ENCODE results near the gene WDR38.

The WDR38 gene

GRCh38 chr9:124852121-124852828 is 985 bp upstream of the WDR38 start:
- Histone ChIP-seq H3K27me3 (ENCODE audit: control insufficient read depth in 1 of 2, insufficient read depth in 1 of 2, low read length in 2 of 2) (peaks cover 0 to 13% of the 10 kb centered on the region in 2 experiments), H2BK15ac (ENCODE audit: low read depth, poor library complexity, severe bottlenecking) (no peak overlapping the region), H3K9ac (ENCODE audit: low read length) (peak overlapping the region; percentile 78), H3K4ac (ENCODE audit: low read depth in 1 of 2, low read length in 2 of 2) (no peak overlapping the region), H3K23ac (ENCODE audit: low read length in 2 of 2) (no peak overlapping the region), H3K4me2 (ENCODE audit: low read length, poor library complexity, severe bottlenecking) (peak overlapping the region; percentile 88), H2BK12ac (ENCODE audit: low read length in 2 of 2) (peak overlapping the region in 1 of 2 experiments; percentile 6), H3K79me1 (replicated peaks; ENCODE audit: low read length, poor library complexity, severe bottlenecking) (no peaks in the 10 kb centered on the region), H2BK5ac (ENCODE audit: low read depth, low read length, poor library complexity, severe bottlenecking) (no peak overlapping the region), H3K18ac (ENCODE audit: low read depth in 1 of 2, low read length in 2 of 2) (peak overlapping the region in 1 of 2 experiments; percentile 71), H3K36me3 (ENCODE audit: control insufficient read depth in 1 of 2, insufficient read depth in 2 of 2, low read depth in 1 of 2, low read length in 2 of 2) (peaks cover 10 to 20% of the 10 kb centered on the region in 2 experiments), H4K8ac (ENCODE audit: low read length) (no peak overlapping the region), H3K27ac (ENCODE audit: low read length, poor library complexity, severe bottlenecking) (no peak overlapping the region), H3K4me3 (ENCODE audit: insufficient read depth in 1 of 2, low read depth in 1 of 2, low read length in 2 of 2) (peak overlapping the region in 1 of 2 experiments; percentile 80), H3K4me1 (ENCODE audit: control insufficient read depth, insufficient read depth, low read depth, low read length) (peaks cover 15% of the 10 kb centered on the region), H3K14ac (ENCODE audit: low read length in 2 of 2) (no peak overlapping the region), H4K91ac (ENCODE audit: low read length) (no peak overlapping the region), H2BK120ac (ENCODE audit: low read depth, low read length) (no peak overlapping the region), H2AK5ac (ENCODE audit: low read length, severe bottlenecking) (peak overlapping the region; percentile 14), H2AFZ (ENCODE audit: low read depth, low read length) (no peak overlapping the region), H3K9me3 (ENCODE audit: control insufficient read depth, low read length) (no peaks in the 10 kb centered on the region)
- no peak for DNase-seq
- WGBS = 84% methylated on average over 13 of the region's 13 CpGs

DNA sequence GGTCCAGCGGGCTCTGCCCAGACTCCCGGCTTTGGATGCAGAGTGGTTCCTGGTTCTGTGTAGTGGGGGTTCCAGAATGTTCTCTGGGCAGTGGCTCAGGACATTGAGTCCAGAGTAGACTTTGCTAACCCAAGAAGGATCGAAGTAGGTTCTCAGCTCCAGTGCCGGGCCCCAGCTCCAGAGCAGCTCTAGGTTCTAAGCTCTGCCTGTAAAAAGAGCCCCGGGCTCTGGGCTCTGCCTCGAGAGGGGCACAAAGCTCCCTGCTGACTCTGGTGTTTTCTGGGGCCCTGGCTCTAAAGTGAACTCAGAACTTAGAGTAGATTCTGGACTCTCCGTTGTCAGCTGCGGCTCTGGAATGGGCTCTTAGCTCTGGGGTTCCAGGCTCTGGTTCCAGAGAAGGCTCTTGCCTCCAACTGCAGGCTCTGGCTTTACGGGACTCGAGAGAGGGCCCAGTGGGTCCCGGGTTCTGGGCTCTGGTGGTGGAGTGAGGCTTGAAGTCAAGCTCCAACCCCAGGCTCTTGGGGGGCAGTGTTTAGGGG is 414 bp downstream of the WDR38 start:
- H3K9ac ChIP-seq (ENCODE audit: low read length) = peak overlapping the region; percentile 78
- no peak overlapping the region for H2BK15ac ChIP-seq (ENCODE audit: low read depth, poor library complexity, severe bottlenecking)
- peak overlapping the region in 1 of 2 experiments; percentile 54 for H3K4ac ChIP-seq (ENCODE audit: low read depth in 1 of 2, low read length in 2 of 2)
- H4K91ac ChIP-seq (ENCODE audit: low read length) = no peak overlapping the region
- DNase-seq = no peak
- peaks cover 5% of the 10 kb centered on the region for H3K79me1 ChIP-seq (replicated peaks; ENCODE audit: low read length, poor library complexity, severe bottlenecking)
- WGBS = 79% methylated on average over 10 of the region's 11 CpGs
- H2BK5ac ChIP-seq (ENCODE audit: low read depth, low read length, poor library complexity, severe bottlenecking) = no peak overlapping the region
- no peaks in the 10 kb centered on the region for H3K9me3 ChIP-seq (ENCODE audit: control insufficient read depth, low read length)
- peaks cover 0 to 13% of the 10 kb centered on the region in 2 experiments for H3K27me3 ChIP-seq (ENCODE audit: control insufficient read depth in 1 of 2, insufficient read depth in 1 of 2, low read length in 2 of 2)
- H3K36me3 ChIP-seq (ENCODE audit: control insufficient read depth in 1 of 2, insufficient read depth in 2 of 2, low read depth in 1 of 2, low read length in 2 of 2) = peaks cover 24 to 34% of the 10 kb centered on the region in 2 experiments
- H3K14ac ChIP-seq (ENCODE audit: low read length in 2 of 2) = no peak overlapping the region
- H3K23ac ChIP-seq (ENCODE audit: low read length in 2 of 2) = no peak overlapping the region
- no peak overlapping the region for H2BK120ac ChIP-seq (ENCODE audit: low read depth, low read length)
- H2AK5ac ChIP-seq (ENCODE audit: low read length, severe bottlenecking) = no peak overlapping the region
- no peak overlapping the region for H2BK12ac ChIP-seq (ENCODE audit: low read length in 2 of 2)
- no peak overlapping the region for H2AFZ ChIP-seq (ENCODE audit: low read depth, low read length)
- peak overlapping the region; percentile 88 for H3K4me2 ChIP-seq (ENCODE audit: low read length, poor library complexity, severe bottlenecking)
- peaks cover 16% of the 10 kb centered on the region for H3K4me1 ChIP-seq (ENCODE audit: control insufficient read depth, insufficient read depth, low read depth, low read length)
- peak overlapping the region; percentile 63 to 80 for H3K4me3 ChIP-seq (ENCODE audit: insufficient read depth in 1 of 2, low read depth in 1 of 2, low read length in 2 of 2)
- no peak overlapping the region for H4K8ac ChIP-seq (ENCODE audit: low read length)
- no peak overlapping the region for H3K18ac ChIP-seq (ENCODE audit: low read depth in 1 of 2, low read length in 2 of 2)
- no peak overlapping the region for H3K27ac ChIP-seq (ENCODE audit: low read length, poor library complexity, severe bottlenecking)

GRCh38 chr9:124854161-124854560 is 901 bp downstream of the WDR38 start:
- Histone ChIP-seq H2AFZ (ENCODE audit: low read depth, low read length) (no peak overlapping the region), H3K4me1 (ENCODE audit: control insufficient read depth, insufficient read depth, low read depth, low read length) (peaks cover 20% of the 10 kb centered on the region), H3K27me3 (ENCODE audit: control insufficient read depth in 1 of 2, insufficient read depth in 1 of 2, low read length in 2 of 2) (peaks cover 0 to 13% of the 10 kb centered on the region in 2 experiments), H3K18ac (ENCODE audit: low read depth in 1 of 2, low read length in 2 of 2) (no peak overlapping the region), H2BK5ac (ENCODE audit: low read depth, low read length, poor library complexity, severe bottlenecking) (no peak overlapping the region), H2BK12ac (ENCODE audit: low read length in 2 of 2) (no peak overlapping the region), H3K36me3 (ENCODE audit: control insufficient read depth in 1 of 2, insufficient read depth in 2 of 2, low read depth in 1 of 2, low read length in 2 of 2) (peaks cover 29 to 39% of the 10 kb centered on the region in 2 experiments), H3K9me3 (ENCODE audit: control insufficient read depth, low read length) (no peaks in the 10 kb centered on the region), H3K9ac (ENCODE audit: low read length) (no peak overlapping the region), H3K79me1 (replicated peaks; ENCODE audit: low read length, poor library complexity, severe bottlenecking) (peaks cover 7% of the 10 kb centered on the region), H2BK15ac (ENCODE audit: low read depth, poor library complexity, severe bottlenecking) (no peak overlapping the region), H4K8ac (ENCODE audit: low read length) (no peak overlapping the region), H4K91ac (ENCODE audit: low read length) (no peak overlapping the region), H3K4me3 (ENCODE audit: insufficient read depth in 1 of 2, low read depth in 1 of 2, low read length in 2 of 2) (no peak overlapping the region), H3K4ac (ENCODE audit: low read depth in 1 of 2, low read length in 2 of 2) (no peak overlapping the region), H3K14ac (ENCODE audit: low read length in 2 of 2) (no peak overlapping the region), H3K4me2 (ENCODE audit: low read length, poor library complexity, severe bottlenecking) (no peak overlapping the region), H2AK5ac (ENCODE audit: low read length, severe bottlenecking) (no peak overlapping the region), H2BK120ac (ENCODE audit: low read depth, low read length) (no peak overlapping the region), H3K27ac (ENCODE audit: low read length, poor library complexity, severe bottlenecking) (no peak overlapping the region), H3K23ac (ENCODE audit: low read length in 2 of 2) (no peak overlapping the region)
- DNase-seq = no peak
- 96% methylated on average over 8 of the region's 8 CpGs for WGBS

DNA sequence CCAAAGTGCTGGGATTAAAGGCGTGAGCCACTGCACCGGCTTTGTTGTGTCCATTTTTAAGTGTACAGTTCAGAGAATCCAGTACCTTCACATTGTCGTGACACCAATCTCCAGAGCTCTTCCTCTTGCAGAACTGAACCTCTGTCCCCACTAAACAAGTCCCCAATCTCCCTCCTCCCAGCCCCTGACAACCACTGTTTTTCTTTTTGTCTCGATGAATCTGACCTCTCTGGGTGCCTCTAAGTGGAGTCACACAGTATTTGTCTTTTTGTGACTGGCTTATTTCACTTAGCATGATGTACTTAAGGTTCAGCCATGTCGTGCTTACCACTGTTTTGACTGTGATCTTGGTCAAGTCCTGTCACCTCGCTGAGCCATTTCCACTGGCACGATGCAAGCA is 1.6 kb downstream of the WDR38 start:
- no peak overlapping the region for H4K91ac ChIP-seq (ENCODE audit: low read length)
- H3K4me2 ChIP-seq (ENCODE audit: low read length, poor library complexity, severe bottlenecking) = no peak overlapping the region
- H2BK5ac ChIP-seq (ENCODE audit: low read depth, low read length, poor library complexity, severe bottlenecking) = no peak overlapping the region
- peaks cover 25% of the 10 kb centered on the region for H3K4me1 ChIP-seq (ENCODE audit: control insufficient read depth, insufficient read depth, low read depth, low read length)
- no peak overlapping the region for H4K8ac ChIP-seq (ENCODE audit: low read length)
- no peaks in the 10 kb centered on the region for H3K9me3 ChIP-seq (ENCODE audit: control insufficient read depth, low read length)
- H3K9ac ChIP-seq (ENCODE audit: low read length) = no peak overlapping the region
- peaks cover 7% of the 10 kb centered on the region for H3K79me1 ChIP-seq (replicated peaks; ENCODE audit: low read length, poor library complexity, severe bottlenecking)
- H2BK15ac ChIP-seq (ENCODE audit: low read depth, poor library complexity, severe bottlenecking) = no peak overlapping the region
- no peak overlapping the region for H2BK120ac ChIP-seq (ENCODE audit: low read depth, low read length)
- H3K36me3 ChIP-seq (ENCODE audit: control insufficient read depth in 1 of 2, insufficient read depth in 2 of 2, low read depth in 1 of 2, low read length in 2 of 2) = peaks cover 35 to 46% of the 10 kb centered on the region in 2 experiments
- WGBS = 69% methylated on average over 6 of the region's 7 CpGs
- H2AK5ac ChIP-seq (ENCODE audit: low read length, severe bottlenecking) = no peak overlapping the region
- H3K27ac ChIP-seq (ENCODE audit: low read length, poor library complexity, severe bottlenecking) = no peak overlapping the region
- no peak overlapping the region for H3K14ac ChIP-seq (ENCODE audit: low read length in 2 of 2)
- H3K4ac ChIP-seq (ENCODE audit: low read depth in 1 of 2, low read length in 2 of 2) = no peak overlapping the region
- no peak overlapping the region for H3K4me3 ChIP-seq (ENCODE audit: insufficient read depth in 1 of 2, low read depth in 1 of 2, low read length in 2 of 2)
- DNase-seq = no peak
- H3K18ac ChIP-seq (ENCODE audit: low read depth in 1 of 2, low read length in 2 of 2) = no peak overlapping the region
- H2AFZ ChIP-seq (ENCODE audit: low read depth, low read length) = no peak overlapping the region
- no peak overlapping the region for H2BK12ac ChIP-seq (ENCODE audit: low read length in 2 of 2)
- no peak overlapping the region for H3K23ac ChIP-seq (ENCODE audit: low read length in 2 of 2)
- H3K27me3 ChIP-seq (ENCODE audit: control insufficient read depth in 1 of 2, insufficient read depth in 1 of 2, low read length in 2 of 2) = peaks cover 0 to 13% of the 10 kb centered on the region in 2 experiments

Measured in mesenchymal stem cell (in vitro differentiated cells and primary cell).